T-cell (primary cell): Measurements from ENCODE around the gene ABCA7. TPM values are rescaled to one million over a fixed set of nuclear protein-coding genes. Genes with fewer than 3 reads are reported as not detected.
A peak's percentile ranks its signal among the peaks of the same experiment; 100 is the strongest.

Source experiments
- ATAC-seq, 4 experiments: fragments of 200-7000 bp in 3 of 4; fragments of 150-1000 bp in 1 of 4; cut with Tn5 transposase; replicated peaks in 1 of 4; 1 replicate in 3 of 4; 2 replicates in 1 of 4; pipeline ENCODE4 v1.10.0; 2021; ENCODE audit warnings: moderate library complexity in 3 of 4, mild to moderate bottlenecking in 2 of 4, moderate number of reproducible peaks in 1 of 4
- CTCF ChIA-PET, 2 donors: fragments of 300-600 bp; sonication (Branson Sonifier 250); formaldehyde crosslinking; loops; one replicate each; lab custom pipeline; 2022; ENCODE audit warnings: antibody characterized with exemption in 2 of 2; lab: Charles Lee
- POLR2A ChIA-PET, 2 donors: fragments of 300-600 bp; sonication (Branson Sonifier 250); formaldehyde crosslinking; loops; one replicate each; lab custom pipeline; 2022; ENCODE audit warnings: antibody characterized with exemption in 2 of 2; lab: Charles Lee
- DNase-seq, 35 experiments: peaks; one replicate each; pipeline versions ENCODE4 v3.0.0 to v3.0.0-alpha.2; 2013 to 2023
- H3K27ac ChIP-seq: one replicate; pipeline ENCODE4 v1.5.1; 2013; ENCODE audit warnings: low read length
- H3K27me3 ChIP-seq, 2 experiments: replicated peaks in 1 of 2; 1 replicate in 1 of 2; 2 replicates in 1 of 2; pipeline versions ENCODE4 v1.6.1 to v1.7.0; 2013; ENCODE audit warnings: low read length in 1 of 2, mixed read lengths in 1 of 2; ENCODE audit not compliant: control insufficient read depth in 2 of 2, insufficient read depth in 2 of 2; ENCODE audit errors: extremely low read depth in 1 of 2
- H3K36me3 ChIP-seq, 2 donors: 1 replicate in 1 of 2; 2 replicates in 1 of 2; pipeline versions ENCODE4 v1.6.1 to v1.7.0; 2013; ENCODE audit warnings: low read length in 1 of 2; ENCODE audit not compliant: control insufficient read depth in 2 of 2, insufficient read depth in 1 of 2; ENCODE audit errors: extremely low read depth in 1 of 2
- H3K4me1 ChIP-seq, 2 experiments: 1 replicate in 1 of 2; 2 replicates in 1 of 2; pipeline versions ENCODE4 v1.6.1 to v1.7.0; 2013; ENCODE audit warnings: low read length in 2 of 2, mixed read lengths in 1 of 2; ENCODE audit not compliant: insufficient read depth in 2 of 2, control insufficient read depth in 1 of 2; ENCODE audit errors: extremely low read depth in 1 of 2
- H3K4me3 ChIP-seq, 2 donors: 1 replicate in 1 of 2; 2 replicates in 1 of 2; pipeline versions ENCODE4 v1.5.1 to v1.7.0; 2013; ENCODE audit warnings: mild to moderate bottlenecking in 2 of 2, low read length in 1 of 2, moderate library complexity in 1 of 2; ENCODE audit not compliant: control insufficient read depth in 1 of 2; ENCODE audit errors: extremely low read depth in 1 of 2
- H3K9me3 ChIP-seq: 2 replicates; pipeline ENCODE4 v1.7.0; 2013
- H3K27ac Mint-ChIP-seq, 2 donors: one replicate each; pipeline ENCODE4 v1.8.0; 2020 to 2021; ENCODE audit warnings: mild to moderate bottlenecking in 2 of 2, mixed read lengths in 2 of 2
- H3K27me3 Mint-ChIP-seq, 2 donors: one replicate each; pipeline ENCODE4 v1.8.0; 2021 to 2022; ENCODE audit warnings: mixed read lengths in 2 of 2
- H3K36me3 Mint-ChIP-seq: one replicate; pipeline ENCODE4 v1.8.0; 2021; ENCODE audit warnings: mixed read lengths
- H3K4me1 Mint-ChIP-seq, 3 donors: one replicate each; pipeline ENCODE4 v1.8.0; 2020 to 2022; ENCODE audit warnings: mixed read lengths in 3 of 3, mild to moderate bottlenecking in 1 of 3
- H3K4me3 Mint-ChIP-seq, 3 donors: one replicate each; pipeline ENCODE4 v1.8.0; 2020 to 2022; ENCODE audit warnings: mild to moderate bottlenecking in 3 of 3, mixed read lengths in 3 of 3, moderate library complexity in 3 of 3
- H3K9me3 Mint-ChIP-seq, 3 donors: one replicate each; pipeline ENCODE4 v1.8.0; 2020 to 2022; ENCODE audit warnings: mixed read lengths in 3 of 3
- WGBS: methylation state at CpG from one replicate; pipeline ENCODE4 v1.1.5; 2013; ENCODE audit warnings: missing lambda C conversion rate; ENCODE audit not compliant: insufficient coverage; 5-methylcytosine and 5-hydroxymethylcytosine counted together
- total RNA-seq, 35 experiments: library from RNA in 6 of 35; stranded (reverse) in 6 of 35; fragments of 120-200 nt in 1 of 35; gene quantifications; one replicate each; pipeline versions ENCODE4 v1.2.1 to v1.2.4 and lab custom pipeline; 2013 to 2026

The ABCA7 gene
- total RNA-seq, 5 donors from 2014 or later (not counting 1 experiment from before 2014, with no cell fraction given), result 166 to 217 (median 178) TPM

DNA sequence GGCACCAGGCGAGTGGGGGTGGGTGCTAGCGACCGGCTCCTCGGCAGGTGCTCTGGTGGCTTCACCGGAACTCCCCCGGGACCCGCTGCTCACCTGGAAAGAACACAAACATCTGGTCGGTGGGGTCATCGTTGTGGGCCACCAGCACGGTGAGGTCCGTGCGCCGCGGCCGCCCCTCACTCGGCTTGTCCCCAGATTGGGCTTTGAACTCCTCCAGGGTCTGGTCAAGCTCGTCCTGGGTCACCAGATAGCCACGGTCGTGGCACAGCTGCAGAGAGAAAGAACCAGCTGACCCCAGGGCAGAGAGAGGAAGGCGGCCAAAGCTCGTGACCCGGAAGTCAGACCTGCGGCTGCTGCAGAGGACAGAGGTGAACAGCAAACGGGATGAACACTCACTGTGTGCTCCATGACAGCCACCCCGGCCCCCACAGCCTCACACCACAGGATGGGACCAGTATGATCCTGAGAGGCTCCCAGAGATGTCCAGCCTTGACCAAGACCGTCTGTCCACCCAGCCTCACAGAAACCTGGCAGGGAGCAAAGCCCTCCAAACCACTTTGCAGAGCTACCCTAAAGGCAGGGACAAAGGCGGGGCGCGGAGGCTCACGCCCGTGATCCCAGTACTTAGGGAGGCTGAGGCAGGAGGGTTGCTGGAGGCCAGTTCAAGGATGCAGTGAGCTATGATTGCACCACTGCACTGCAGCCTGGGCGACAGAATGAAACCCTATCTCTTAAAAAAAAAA lies 54.1 kb downstream of the ABCA7 start:
- H3K36me3 Mint-ChIP-seq, result peaks cover 2% of the 10 kb centered on the region
- no peaks in the 10 kb centered on the region for H3K9me3 Mint-ChIP-seq
- H3K27me3 Mint-ChIP-seq, result no peaks in the 10 kb centered on the region
- peak overlapping the region; percentile 87 to 91 (median 91) for H3K4me3 Mint-ChIP-seq
- Histone ChIP-seq H3K36me3 (peaks cover 10 to 26% of the 10 kb centered on the region in 2 donors), H3K27ac (no peak overlapping the region), H3K27me3 (no peaks in the 10 kb centered on the region), H3K9me3 (no peaks in the 10 kb centered on the region), H3K4me1 (peaks cover 24 to 73% of the 10 kb centered on the region in 2 experiments), H3K4me3 (peak overlapping the region; percentile 89 to 90)
- CTCF ChIA-PET, result no interaction called here
- 76% methylated on average over 31 of the region's 32 CpGs for WGBS
- H3K27ac Mint-ChIP-seq, result peak overlapping the region; percentile 76 to 79
- DNase-seq, result no peak
- peaks cover 39 to 49% (median 42%) of the 10 kb centered on the region in 3 donors for H3K4me1 Mint-ChIP-seq
- ATAC-seq, result no peak
- POLR2A ChIA-PET, result interaction anchor here in 1 of 2 donors (0.5 to 1.2 kb wide), 3 partner anchors 12 to 141 kb away, joined by 3 to 5 read pairs (median 3); no protein-coding TSS in a partner anchor

DNA sequence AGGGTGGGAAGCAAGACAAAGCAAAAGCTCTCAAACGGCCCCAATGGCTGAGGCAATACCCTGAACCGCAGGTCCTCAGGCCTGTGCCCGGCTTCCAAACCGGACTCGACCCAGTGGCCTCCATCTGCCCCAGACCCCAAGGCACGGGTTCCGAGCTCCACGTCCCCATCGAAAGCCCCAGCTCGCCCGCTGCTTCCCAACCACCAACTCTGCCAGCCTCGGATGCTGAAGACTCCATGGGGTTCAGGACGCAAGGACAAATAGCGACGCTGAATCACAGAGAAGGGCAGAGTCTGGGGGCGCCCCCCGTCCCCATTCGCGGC lies 54.7 kb downstream of the ABCA7 start:
- no peaks in the 10 kb centered on the region for H3K9me3 ChIP-seq
- peaks cover 24 to 71% of the 10 kb centered on the region in 2 experiments for H3K4me1 ChIP-seq
- no peaks in the 10 kb centered on the region for H3K27me3 ChIP-seq
- H3K4me3 Mint-ChIP-seq, result peak overlapping the region; percentile 87 to 91 (median 91)
- WGBS, result under 1% methylated on average over 19 of the region's 19 CpGs
- peaks cover 10 to 26% of the 10 kb centered on the region in 2 donors for H3K36me3 ChIP-seq
- ChIA-PET CTCF (no interaction called here), POLR2A (interaction anchor here in 1 of 2 donors (0.5 kb wide), 1 partner anchor 16 kb away, joined by 3 read pairs; no protein-coding TSS in a partner anchor)
- ATAC-seq (peak in 1 of 4 experiments; percentile 4), DNase-seq (no peak)
- H3K4me1 Mint-ChIP-seq, result peaks cover 41 to 52% (median 43%) of the 10 kb centered on the region in 3 donors
- peak overlapping the region; percentile 76 to 79 for H3K27ac Mint-ChIP-seq
- no peaks in the 10 kb centered on the region for H3K9me3 Mint-ChIP-seq
- H3K4me3 ChIP-seq, result peak overlapping the region; percentile 89 to 90
- peaks cover 2% of the 10 kb centered on the region for H3K36me3 Mint-ChIP-seq
- H3K27me3 Mint-ChIP-seq, result no peaks in the 10 kb centered on the region
- peak overlapping the region; percentile 32 for H3K27ac ChIP-seq

DNA sequence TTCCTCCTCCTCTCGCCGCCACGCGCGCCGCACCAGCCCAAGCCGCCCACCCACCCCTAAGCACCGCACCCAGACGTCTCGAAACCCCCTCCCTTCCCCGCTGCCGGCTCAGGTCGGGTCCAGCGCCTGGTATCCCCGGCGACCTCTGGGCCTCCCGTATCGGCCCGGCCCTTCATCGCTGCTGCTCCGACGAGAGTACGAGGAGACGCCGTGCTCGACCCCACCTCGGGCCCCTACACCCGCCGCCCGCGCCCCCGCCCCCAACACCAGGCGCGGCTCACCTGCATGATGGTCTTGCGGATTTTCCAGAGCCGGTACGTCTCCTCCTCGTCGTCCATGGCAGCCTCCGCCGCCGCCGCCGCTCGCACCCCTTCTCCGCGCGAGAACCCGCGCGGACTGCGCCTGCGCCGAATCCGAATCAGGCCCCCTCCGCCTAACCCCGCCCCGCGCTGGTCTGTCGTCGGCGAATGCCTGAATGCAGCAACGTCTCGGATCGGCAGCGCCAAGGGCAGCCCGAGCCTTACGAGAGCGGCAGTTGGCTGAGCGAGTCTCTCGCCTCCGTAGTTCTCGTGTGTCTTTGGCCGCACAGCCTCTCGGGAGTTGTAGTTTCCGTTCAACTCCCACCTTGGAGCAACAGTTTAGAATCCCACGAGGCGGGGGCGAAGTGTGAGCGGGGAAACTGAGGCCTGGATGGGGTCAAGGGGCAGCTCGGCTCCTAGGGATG lies 55.2 kb downstream of the ABCA7 start, which contains the start of gene POLR2E:
POLR2E (minus strand) TSS at position 398 of the 724 bp plus-strand sequence; CDS start at position 338, 60 bp downstream.
- POLR2A ChIA-PET, result interaction anchor here in 1 of 2 donors (0.5 kb wide), 1 partner anchor 16 kb away, joined by 3 read pairs; no protein-coding TSS in a partner anchor
- ATAC-seq (peak; percentile 90 to 98 (median 94)), DNase-seq (peak; percentile 93 to 99 (median 97))
- Mint-ChIP-seq H3K27me3 (no peaks in the 10 kb centered on the region), H3K27ac (peak within 1 kb of the TSS; percentile 84 to 90), H3K4me3 (peak within 1 kb of the TSS; percentile 87 to 91 (median 91)), H3K4me1 (peaks cover 43 to 57% (median 48%) of the 10 kb centered on the region in 3 donors), H3K36me3 (peaks cover 2% of the 10 kb centered on the region), H3K9me3 (no peaks in the 10 kb centered on the region)
- Histone ChIP-seq H3K9me3 (no peaks in the 10 kb centered on the region), H3K27me3 (no peaks in the 10 kb centered on the region), H3K4me3 (peak within 1 kb of the TSS; percentile 89 to 90), H3K27ac (peak within 1 kb of the TSS; percentile 64), H3K4me1 (peaks cover 24 to 72% of the 10 kb centered on the region in 2 experiments), H3K36me3 (peaks cover 10 to 25% of the 10 kb centered on the region in 2 donors)
- CTCF ChIA-PET, result no interaction called here
- WGBS, result under 1% methylated on average over 80 of the region's 81 CpGs

DNA sequence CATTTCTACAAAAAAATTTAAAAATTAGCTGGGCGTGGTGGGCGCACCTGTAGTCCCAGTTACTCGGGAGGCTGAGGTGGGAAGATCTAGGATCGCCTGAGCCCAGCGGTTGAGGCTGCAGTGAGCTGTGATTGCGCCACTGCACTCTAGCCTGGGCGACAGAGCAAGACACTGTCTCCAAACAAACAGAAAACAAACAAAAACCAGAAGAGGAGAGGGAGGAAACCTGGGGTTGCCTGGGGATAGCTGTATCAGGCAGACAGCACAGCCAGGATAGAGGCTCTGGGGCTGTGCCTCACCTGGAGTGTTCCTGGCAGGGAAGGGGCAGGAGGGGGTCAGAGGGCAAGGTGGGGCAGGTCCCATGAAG lies 57.9 kb downstream of the ABCA7 start:
- Histone ChIP-seq H3K27me3 (no peaks in the 10 kb centered on the region), H3K4me1 (peaks cover 25 to 78% of the 10 kb centered on the region in 2 experiments), H3K4me3 (no peak overlapping the region), H3K36me3 (peaks cover 0 to 5% of the 10 kb centered on the region in 2 donors), H3K27ac (no peak overlapping the region), H3K9me3 (no peaks in the 10 kb centered on the region)
- Mint-ChIP-seq H3K36me3 (no peaks in the 10 kb centered on the region), H3K4me3 (no peak overlapping the region), H3K27me3 (no peaks in the 10 kb centered on the region), H3K4me1 (peaks cover 55 to 68% (median 57%) of the 10 kb centered on the region in 3 donors), H3K9me3 (no peaks in the 10 kb centered on the region), H3K27ac (peak overlapping the region; percentile 31 to 41)
- DNase-seq (no peak), ATAC-seq (no peak)
- 93% methylated on average over 3 of the region's 7 CpGs for WGBS
- ChIA-PET CTCF (no interaction called here), POLR2A (interaction anchor here in 1 of 2 donors (0.6 kb wide), 1 partner anchor 8 kb away, joined by 4 read pairs; no protein-coding TSS in a partner anchor)

DNA sequence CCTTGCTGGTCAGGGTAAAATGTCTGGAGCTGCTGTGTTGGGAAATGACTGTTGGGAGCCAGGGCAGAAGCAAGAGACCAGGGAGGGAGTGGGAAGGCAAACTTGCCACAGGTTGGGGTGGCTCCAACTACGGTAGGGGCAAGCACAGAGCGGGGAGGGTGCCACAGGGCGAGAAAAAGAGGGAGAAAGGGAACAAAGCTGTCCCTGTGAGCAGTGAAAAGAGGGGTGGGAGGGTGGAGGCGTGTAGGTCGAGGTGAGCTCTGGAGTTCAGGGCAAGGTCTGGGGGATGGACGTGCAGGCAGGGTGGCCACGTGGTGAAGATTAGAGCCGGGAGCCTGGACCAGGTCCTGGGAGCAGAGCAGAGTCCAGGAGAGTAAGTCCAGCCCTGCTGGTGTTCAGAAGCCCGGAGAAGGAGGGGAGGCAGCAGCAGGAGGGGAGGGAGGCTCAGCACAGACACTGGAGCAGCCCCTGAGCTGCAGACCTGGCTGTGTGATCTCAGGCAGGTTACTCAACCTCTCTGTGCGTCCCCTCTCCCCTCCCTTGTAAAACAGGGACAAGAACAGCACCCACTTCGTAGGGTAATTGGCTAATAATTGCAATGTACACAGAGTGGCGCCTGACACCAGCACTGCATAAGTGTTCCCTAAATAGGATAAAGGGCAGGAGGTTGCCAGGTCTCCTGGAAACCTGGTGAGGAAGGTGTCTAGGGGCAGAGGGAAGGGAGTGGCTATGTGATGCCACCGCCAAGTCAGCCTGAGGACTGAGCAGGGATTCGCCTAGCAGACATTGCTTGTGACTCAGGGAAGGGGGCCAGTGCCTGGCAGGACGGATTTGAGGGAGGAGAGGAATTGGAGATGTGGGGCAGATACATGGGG lies 58.5 kb downstream of the ABCA7 start:
- Histone ChIP-seq H3K9me3 (no peaks in the 10 kb centered on the region), H3K4me1 (peaks cover 25 to 78% of the 10 kb centered on the region in 2 experiments), H3K27me3 (no peaks in the 10 kb centered on the region), H3K4me3 (no peak overlapping the region), H3K36me3 (peaks cover 0 to 4% of the 10 kb centered on the region in 2 donors), H3K27ac (no peak overlapping the region)
- ATAC-seq, result no peak
- H3K4me1 Mint-ChIP-seq, result peaks cover 58 to 68% (median 58%) of the 10 kb centered on the region in 3 donors
- 90% methylated on average over 12 of the region's 15 CpGs for WGBS
- peak overlapping the region; percentile 77 to 82 for H3K27ac Mint-ChIP-seq
- H3K9me3 Mint-ChIP-seq, result no peaks in the 10 kb centered on the region
- POLR2A ChIA-PET, result interaction anchor here in 1 of 2 donors (0.6 kb wide), 1 partner anchor 9 kb away, joined by 4 read pairs; no protein-coding TSS in a partner anchor
- H3K4me3 Mint-ChIP-seq, result peak overlapping the region in 1 of 3 donors; percentile 42
- CTCF ChIA-PET, result no interaction called here
- no peak for DNase-seq
- no peaks in the 10 kb centered on the region for H3K27me3 Mint-ChIP-seq
- H3K36me3 Mint-ChIP-seq, result no peaks in the 10 kb centered on the region
